ENCODE data around the gene KLHL17.
"Not testable (repeated sequence)": the region's sequence is repeated elsewhere in the genome, so short reads cannot be mapped to it uniquely, and the experiment has no call there.

The KLHL17 gene

DNA sequence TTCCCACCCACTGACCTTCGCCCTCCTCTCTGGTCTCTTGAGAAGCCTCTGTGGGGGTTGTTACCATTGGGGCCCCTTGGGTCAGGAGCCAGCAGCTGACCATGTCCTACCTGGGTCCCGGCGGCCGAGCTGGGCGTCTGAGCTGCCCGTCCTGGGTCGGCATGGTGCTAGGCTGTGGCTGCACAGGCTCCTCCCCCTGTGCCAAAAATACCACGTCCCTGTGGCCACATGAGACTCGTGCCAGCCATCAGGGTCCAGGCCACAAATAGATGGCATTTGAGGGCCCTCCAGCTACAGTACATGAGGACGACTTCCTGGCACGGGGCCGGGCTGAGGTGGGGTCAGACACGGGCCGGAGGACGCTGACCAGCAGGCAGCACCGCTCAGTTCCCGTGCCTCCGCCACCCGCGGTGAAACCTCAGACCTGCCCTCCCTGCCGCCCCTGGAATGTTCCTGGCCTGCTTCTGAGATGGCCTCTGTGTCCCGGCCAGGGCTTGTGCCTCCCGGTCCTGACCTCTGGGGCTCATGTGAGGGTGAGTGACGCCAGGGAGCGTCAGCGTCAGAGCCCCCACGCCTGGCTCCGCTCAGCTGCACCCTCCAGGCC is 21.7 kb downstream of the KLHL17 start, which contains the start of gene PERM1:
Gene PERM1 (minus strand): TSS at position 139 of the 604 bp plus-strand sequence. CDS start 1,064 bp downstream, outside the sequence.
- TF ChIP-seq, protein P1, sequence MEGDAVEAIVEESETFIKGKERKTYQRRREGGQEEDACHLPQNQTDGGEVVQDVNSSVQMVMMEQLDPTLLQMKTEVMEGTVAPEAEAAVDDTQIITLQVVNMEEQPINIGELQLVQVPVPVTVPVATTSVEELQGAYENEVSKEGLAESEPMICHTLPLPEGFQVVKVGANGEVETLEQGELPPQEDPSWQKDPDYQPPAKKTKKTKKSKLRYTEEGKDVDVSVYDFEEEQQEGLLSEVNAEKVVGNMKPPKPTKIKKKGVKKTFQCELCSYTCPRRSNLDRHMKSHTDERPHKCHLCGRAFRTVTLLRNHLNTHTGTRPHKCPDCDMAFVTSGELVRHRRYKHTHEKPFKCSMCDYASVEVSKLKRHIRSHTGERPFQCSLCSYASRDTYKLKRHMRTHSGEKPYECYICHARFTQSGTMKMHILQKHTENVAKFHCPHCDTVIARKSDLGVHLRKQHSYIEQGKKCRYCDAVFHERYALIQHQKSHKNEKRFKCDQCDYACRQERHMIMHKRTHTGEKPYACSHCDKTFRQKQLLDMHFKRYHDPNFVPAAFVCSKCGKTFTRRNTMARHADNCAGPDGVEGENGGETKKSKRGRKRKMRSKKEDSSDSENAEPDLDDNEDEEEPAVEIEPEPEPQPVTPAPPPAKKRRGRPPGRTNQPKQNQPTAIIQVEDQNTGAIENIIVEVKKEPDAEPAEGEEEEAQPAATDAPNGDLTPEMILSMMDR (IDR thresholded peaks at IDR 0.05; ENCODE audit: borderline replicate concordance, insufficient read depth, low read depth, low read length): no peak

DNA sequence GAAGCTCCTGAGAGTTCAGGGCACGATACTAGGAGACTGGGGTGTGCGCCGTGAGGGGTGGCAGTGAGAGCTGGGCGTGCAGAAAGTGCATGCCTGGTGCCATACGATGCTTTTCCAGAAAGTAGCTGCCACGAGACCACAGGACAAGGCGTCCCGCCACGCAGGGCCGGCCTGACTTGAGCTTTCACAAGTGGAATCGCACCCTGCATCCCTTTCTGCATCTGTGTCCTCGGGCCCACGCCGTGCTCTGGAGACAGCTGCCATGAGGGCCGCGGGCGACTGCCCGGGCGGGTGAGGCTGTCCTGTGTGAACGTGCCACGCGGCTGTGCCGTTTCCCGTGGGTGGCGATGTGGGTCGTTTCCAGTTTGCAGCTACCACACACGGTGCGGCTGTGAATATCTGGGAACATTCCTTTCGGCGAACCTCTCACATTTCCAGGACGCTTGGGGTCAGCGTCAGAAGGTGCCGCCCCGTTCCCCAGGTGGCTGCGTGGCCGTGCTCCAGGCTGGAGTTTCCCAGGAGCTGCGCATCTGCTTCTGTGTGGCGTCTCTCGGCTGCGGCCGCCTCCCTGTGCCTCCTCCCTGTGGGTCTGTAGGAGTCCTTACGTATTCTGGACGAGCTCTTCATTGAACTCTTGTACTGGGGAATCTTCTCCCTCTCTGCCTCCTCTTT is 22.5 kb downstream of the KLHL17 start:
- H3K4me3 ChIP-seq (ENCODE audit: low read depth, low read length): no peak overlapping the region
- TF ChIP-seq, protein P1 (IDR thresholded peaks at IDR 0.05; ENCODE audit: borderline replicate concordance, insufficient read depth, low read depth, low read length): no peak

More for the DNA sequence above, 21.7 kb downstream of the KLHL17 start, which contains the start of gene PERM1:
- no peak within 1 kb of the TSS for H3K4me3 ChIP-seq (ENCODE audit: low read depth, low read length)

DNA sequence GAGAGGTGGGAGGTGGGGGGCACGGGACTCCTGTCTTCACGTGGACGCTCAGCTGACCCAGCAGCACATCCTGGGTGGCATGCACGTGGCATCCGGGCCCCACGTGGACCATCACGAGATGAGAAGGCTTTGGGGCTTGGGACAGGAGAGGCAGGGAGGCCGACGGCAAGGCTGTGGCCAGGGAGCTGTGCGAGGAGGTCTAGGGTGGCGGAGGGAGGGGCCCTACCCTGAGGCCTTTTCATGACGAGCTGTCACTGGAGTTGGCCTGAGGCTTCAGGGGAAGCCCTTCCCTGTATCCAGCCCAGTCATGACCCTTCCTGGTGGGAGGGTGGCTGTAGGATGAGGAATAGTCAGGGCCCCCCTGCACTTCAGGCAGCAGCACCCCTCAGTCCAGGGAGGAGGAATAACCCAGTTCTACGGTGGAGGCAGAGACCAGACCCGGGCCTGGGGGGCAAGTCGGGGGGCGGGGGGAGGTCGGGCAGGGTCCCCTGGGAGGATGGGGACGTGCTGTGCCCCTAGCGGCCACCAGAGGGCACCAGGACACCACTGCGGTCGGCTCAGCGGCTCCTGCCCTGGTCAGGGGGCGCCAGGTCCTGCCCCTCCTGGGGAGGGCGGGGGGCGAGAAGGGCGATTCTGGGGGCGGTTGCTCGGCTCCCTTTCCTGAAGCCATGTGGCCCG is 23.6 kb downstream of the KLHL17 start:
- H3K4me3 ChIP-seq (ENCODE audit: low read depth, low read length): no peak overlapping the region
- TF ChIP-seq, protein P1 (IDR thresholded peaks at IDR 0.05; ENCODE audit: borderline replicate concordance, insufficient read depth, low read depth, low read length): peak; percentile 93

DNA sequence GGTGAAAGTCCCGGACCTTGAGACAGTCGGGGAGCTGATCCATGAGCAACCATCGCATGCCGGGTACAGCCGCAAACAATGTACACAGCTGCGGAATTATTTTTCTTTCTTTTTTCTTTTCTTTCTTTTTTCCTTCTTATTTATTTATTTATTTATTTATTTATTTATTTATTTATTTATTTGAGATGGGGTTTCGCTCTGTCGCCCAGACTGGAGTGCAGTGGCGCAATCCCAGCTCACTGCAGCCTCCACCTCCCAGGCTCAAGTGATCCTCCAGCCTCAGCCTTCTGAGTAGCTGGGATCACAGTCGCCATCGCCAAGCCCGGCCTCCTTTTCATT is 24.1 kb downstream of the KLHL17 start:
- no peak overlapping the region for H3K4me3 ChIP-seq (ENCODE audit: low read depth, low read length)
- TF ChIP-seq, protein P1 (IDR thresholded peaks at IDR 0.05; ENCODE audit: borderline replicate concordance, insufficient read depth, low read depth, low read length): no peak

DNA sequence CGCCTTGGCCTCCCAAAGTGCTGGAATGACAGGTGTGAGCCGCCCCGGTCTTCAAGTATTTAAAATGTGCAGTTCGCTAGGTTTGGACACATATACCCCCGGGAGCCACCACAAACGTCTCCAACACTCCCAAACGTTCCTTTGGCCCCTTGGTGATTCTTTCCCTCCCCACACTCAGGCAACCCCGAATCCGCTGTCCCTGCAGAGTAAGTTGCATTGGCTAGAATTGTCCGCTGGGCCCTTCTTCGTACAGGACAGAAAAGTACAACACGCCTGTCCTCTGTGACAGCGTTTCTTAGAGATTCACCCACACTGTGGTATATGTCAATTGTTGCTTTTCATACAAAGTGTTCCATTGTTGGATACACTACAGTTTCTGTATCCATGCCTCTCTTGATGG is 24.7 kb downstream of the KLHL17 start:
- TF ChIP-seq, protein P1 (IDR thresholded peaks at IDR 0.05; ENCODE audit: borderline replicate concordance, insufficient read depth, low read depth, low read length): no peak
- H3K4me3 ChIP-seq (ENCODE audit: low read depth, low read length): no peak overlapping the region

DNA sequence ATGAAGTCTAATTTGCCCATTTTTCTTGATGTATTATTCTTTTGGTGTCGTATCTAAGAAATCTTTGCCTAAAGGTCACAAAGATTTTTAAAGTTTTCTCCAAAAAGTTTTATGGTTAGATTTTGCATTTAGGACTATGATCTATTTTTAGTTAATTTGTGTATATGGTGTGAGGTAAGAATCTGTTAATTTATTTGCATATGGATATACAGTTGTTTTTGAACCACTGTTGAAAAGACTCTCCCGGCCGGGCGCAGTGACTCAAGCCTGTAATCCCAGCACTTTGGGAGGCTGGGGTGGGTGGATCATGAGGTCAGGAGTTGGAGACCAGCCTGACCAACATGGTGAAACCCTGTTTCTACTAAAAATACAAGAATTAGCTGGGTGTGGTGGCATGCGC is 27.7 kb downstream of the KLHL17 start:
- H3K4me3 ChIP-seq (ENCODE audit: low read depth, low read length): not testable (repeated sequence)

DNA sequence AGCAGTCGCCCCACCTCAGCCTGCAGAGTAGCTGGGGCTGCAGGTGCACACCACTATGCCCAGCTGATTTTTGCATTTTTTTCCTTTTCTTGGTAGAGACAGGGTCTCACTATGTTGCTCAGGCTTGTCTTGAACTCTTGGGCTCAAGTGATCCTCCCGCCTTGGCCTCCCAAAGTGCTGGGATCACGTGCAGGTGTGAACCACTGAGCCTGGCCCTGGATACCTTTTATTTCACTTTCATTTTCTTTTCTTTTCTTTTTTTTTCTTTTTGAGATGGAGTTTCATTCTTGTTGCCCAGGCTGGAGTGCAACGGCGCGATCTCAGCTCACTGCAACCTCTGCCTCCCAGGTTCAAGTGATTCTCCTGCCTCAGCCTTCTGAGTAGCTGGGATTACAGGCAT is 30.9 kb downstream of the KLHL17 start:
- H3K4me3 ChIP-seq (ENCODE audit: low read depth, low read length): not testable (repeated sequence)

DNA sequence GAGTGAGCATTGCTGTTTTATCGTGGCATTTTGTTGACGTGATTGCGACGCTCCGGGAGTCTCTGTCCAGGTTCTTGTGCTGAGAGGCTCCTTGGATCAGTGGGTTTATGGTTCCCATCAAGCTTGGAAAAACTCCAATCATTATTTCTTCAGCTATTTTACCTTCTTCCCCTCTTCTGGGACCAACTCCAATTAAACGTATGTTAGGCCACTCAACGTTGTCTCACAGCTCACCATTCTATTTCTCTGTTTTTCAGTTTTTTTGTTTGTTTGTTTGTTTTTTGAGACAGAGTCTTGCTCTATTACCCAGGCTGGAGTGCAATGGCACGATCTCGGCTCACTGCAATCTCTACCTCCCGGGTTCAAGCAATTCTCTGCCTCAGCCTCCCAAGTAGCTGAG is 31.5 kb downstream of the KLHL17 start:
- TF ChIP-seq, protein P1 (IDR thresholded peaks at IDR 0.05; ENCODE audit: borderline replicate concordance, insufficient read depth, low read depth, low read length): no peak
- no peak overlapping the region for H3K4me3 ChIP-seq (ENCODE audit: low read depth, low read length)

Measured in GM12875 (cell line).